Caco-2 (cell line): ENCODE results near the gene FARS2. TPM values are rescaled to one million over a fixed set of nuclear protein-coding genes. Genes with fewer than 3 reads are reported as not detected.

Experiments
- BruUV-seq: library from RNA; stranded (reverse); fragments of 400-500 nt; replicated peaks from 2 replicates; lab custom pipeline; 2021; lab: Mats Ljungman, UMichigan
- CTCF ChIA-PET: fragments of 300-600 bp; sonication (Branson Sonifier 250); formaldehyde crosslinking; loops from one replicate; lab custom pipeline; 2022; ENCODE audit warnings: antibody characterized with exemption; lab: Charles Lee
- POLR2A ChIA-PET: fragments of 300-600 bp; sonication (Branson Sonifier 250); formaldehyde crosslinking; loops from one replicate; lab custom pipeline; 2022; ENCODE audit warnings: antibody characterized with exemption; lab: Charles Lee
- DNase-seq, 2 experiments: peaks; one replicate each; pipeline versions ENCODE4 v3.0.0 to v3.0.0-alpha.2; 2020 to 2022
- H3K27me3 ChIP-seq: replicated peaks from 2 replicates; pipeline ENCODE4 v1.6.0; 2011; ENCODE audit warnings: low read length; ENCODE audit not compliant: control insufficient read depth, insufficient read depth
- H3K36me3 ChIP-seq: 2 replicates; pipeline ENCODE4 v1.5.1; 2011; ENCODE audit warnings: low read length; ENCODE audit not compliant: control insufficient read depth, insufficient read depth
- H3K4me1 ChIP-seq: fragments of 250-450 bp; sonication (Bioruptor Pico); 2 replicates; pipeline ENCODE4 v1.5.1; 2020; ENCODE audit warnings: mild to moderate bottlenecking
- H3K4me3 ChIP-seq: 2 replicates; pipeline ENCODE4 v1.5.1; 2011; ENCODE audit warnings: low read depth, mild to moderate bottlenecking, control low read depth, low read length
- H3K9me3 ChIP-seq: fragments of 250-450 bp; sonication (Bioruptor Pico); 2 replicates; pipeline ENCODE4 v1.5.1; 2020; ENCODE audit warnings: mild to moderate bottlenecking, moderate library complexity
- H3K27ac Mint-ChIP-seq: one replicate; pipeline ENCODE4 v1.8.0; 2022; ENCODE audit warnings: mixed read lengths; ENCODE audit not compliant: unreplicated experiment
- H3K27me3 Mint-ChIP-seq: one replicate; pipeline ENCODE4 v1.8.0; 2022; ENCODE audit warnings: mixed read lengths; ENCODE audit not compliant: insufficient read depth, unreplicated experiment
- H3K36me3 Mint-ChIP-seq: one replicate; pipeline ENCODE4 v1.8.0; 2022; ENCODE audit warnings: mild to moderate bottlenecking, mixed read lengths; ENCODE audit not compliant: insufficient read depth, unreplicated experiment
- H3K4me1 Mint-ChIP-seq: one replicate; pipeline ENCODE4 v1.8.0; 2022; ENCODE audit warnings: low read depth, mixed read lengths; ENCODE audit not compliant: unreplicated experiment
- H3K4me3 Mint-ChIP-seq: one replicate; pipeline ENCODE4 v1.8.0; 2022; ENCODE audit warnings: mild to moderate bottlenecking, moderate library complexity, mixed read lengths; ENCODE audit not compliant: unreplicated experiment
- H3K9me3 Mint-ChIP-seq: one replicate; pipeline ENCODE4 v1.8.0; 2022; ENCODE audit warnings: mixed read lengths; ENCODE audit not compliant: unreplicated experiment
- CTCF ChIP-seq, 2 experiments: fragments of 200-600 bp in 1 of 2; IDR thresholded peaks; 1 replicate in 1 of 2; 2 replicates in 1 of 2; pipeline versions ENCODE4 v1.5.1 to v1.8.0; 2011 to 2022; ENCODE audit warnings: antibody characterized with exemption in 1 of 2, control low read depth in 1 of 2, inconsistent platforms in 1 of 2, low read depth in 1 of 2, low read length in 1 of 2, mild to moderate bottlenecking in 1 of 2, moderate library complexity in 1 of 2; ENCODE audit not compliant: insufficient read depth in 1 of 2, severe bottlenecking in 1 of 2, unreplicated experiment in 1 of 2
- intact Hi-C: fragments of 100-400 bp; cut with micrococcal nuclease; formaldehyde crosslinking; loops from one replicate; pipeline ENCODE4 v1.10.0; 2022; ENCODE audit not compliant: unreplicated experiment
- total RNA-seq: library from RNA; stranded (reverse); gene quantifications from 2 replicates; pipeline ENCODE4 v1.2.3, GENCODE V29; 2022

Gene FARS2
- total RNA-seq, 1 experiment from 2014 or later = 15.4 TPM

GRCh38 chr6:5610640-5611039, 349.3 kb downstream of the FARS2 start:
- ChIA-PET POLR2A (no interaction called here), CTCF (interaction anchor here (0.6 kb wide), 1 partner anchor 16 kb away, joined by 3 read pairs; no protein-coding TSS in a partner anchor)
- Mint-ChIP-seq H3K4me1 (no peaks in the 10 kb centered on the region), H3K9me3 (no peaks in the 10 kb centered on the region), H3K36me3 (no peaks in the 10 kb centered on the region), H3K4me3 (no peak overlapping the region), H3K27ac (no peak overlapping the region), H3K27me3 (no peaks in the 10 kb centered on the region)
- Histone ChIP-seq H3K36me3 (no peaks in the 10 kb centered on the region), H3K4me1 (no peaks in the 10 kb centered on the region), H3K27me3 (no peaks in the 10 kb centered on the region), H3K9me3 (no peaks in the 10 kb centered on the region), H3K4me3 (no peak overlapping the region)
- no TSS peak for BruUV-seq
- intact Hi-C loops = no loop called here
- no peak for DNase-seq
- TF ChIP-seq CTCF (IDR thresholded peaks at IDR 0.05; ENCODE audit: insufficient read depth in 1 of 2, low read depth in 1 of 2, low read length in 1 of 2, severe bottlenecking in 1 of 2, unreplicated experiment in 1 of 2) = peak in 1 of 2 experiments; percentile 22

GRCh38 chr6:5617179-5617578, 355.9 kb downstream of the FARS2 start:
- Mint-ChIP-seq H3K36me3 (peaks cover 4% of the 10 kb centered on the region), H3K4me3 (no peak overlapping the region), H3K4me1 (no peaks in the 10 kb centered on the region), H3K9me3 (peaks cover 2% of the 10 kb centered on the region), H3K27ac (no peak overlapping the region), H3K27me3 (no peaks in the 10 kb centered on the region)
- no TSS peak for BruUV-seq
- H3K9me3 ChIP-seq = no peaks in the 10 kb centered on the region
- TF ChIP-seq CTCF (IDR thresholded peaks at IDR 0.05; ENCODE audit: insufficient read depth in 1 of 2, low read depth in 1 of 2, low read length in 1 of 2, severe bottlenecking in 1 of 2, unreplicated experiment in 1 of 2) = no peak
- no peak for DNase-seq
- no peaks in the 10 kb centered on the region for H3K27me3 ChIP-seq
- ChIA-PET CTCF (no interaction called here), POLR2A (no interaction called here)
- no peaks in the 10 kb centered on the region for H3K4me1 ChIP-seq
- H3K4me3 ChIP-seq = no peak overlapping the region
- intact Hi-C loops = no loop called here
- H3K36me3 ChIP-seq = no peaks in the 10 kb centered on the region

- CTCF ChIA-PET = no interaction called here
- Mint-ChIP-seq H3K9me3 (peaks cover 6% of the 10 kb centered on the region), H3K4me1 (no peaks in the 10 kb centered on the region), H3K4me3 (no peak overlapping the region), H3K27ac (no peak overlapping the region), H3K36me3 (peaks cover 7% of the 10 kb centered on the region), H3K27me3 (no peaks in the 10 kb centered on the region)
- Histone ChIP-seq H3K27me3 (no peaks in the 10 kb centered on the region), H3K4me1 (no peaks in the 10 kb centered on the region), H3K36me3 (no peaks in the 10 kb centered on the region), H3K9me3 (no peaks in the 10 kb centered on the region), H3K4me3 (no peak overlapping the region)
- TF ChIP-seq CTCF (IDR thresholded peaks at IDR 0.05; ENCODE audit: insufficient read depth in 1 of 2, low read depth in 1 of 2, low read length in 1 of 2, severe bottlenecking in 1 of 2, unreplicated experiment in 1 of 2) = no peak
- no peak for DNase-seq
- intact Hi-C loops = no loop called here
- POLR2A ChIA-PET = no interaction called here
- BruUV-seq = no TSS peak
Observed at GRCh38 chr6:5619249-5619648, 357.9 kb downstream of the FARS2 start.
